Neural cell (in vitro differentiated cells): ENCODE measurements around the gene ADISSP. TPM values are rescaled to one million over a fixed set of nuclear protein-coding genes. Genes with fewer than 3 reads are reported as not detected.

Source experiments
- H2AFZ ChIP-seq: fragments of 200-600, 300-800 bp; sonication (generic), shearing (Covaris generic); 2 replicates; pipeline ENCODE4 v1.6.0; 2014; ENCODE audit warnings: low read depth, mild to moderate bottlenecking, antibody characterized with exemption, low read length, moderate library complexity
- H3F3A ChIP-seq: fragments of 200-600 bp; shearing (Covaris generic); 2 replicates; pipeline ENCODE4 v1.6.1; 2016; ENCODE audit warnings: mild to moderate bottlenecking, moderate library complexity, mixed read lengths, antibody characterized with exemption, low read length; ENCODE audit not compliant: insufficient read depth, poor library complexity, severe bottlenecking
- H3K27ac ChIP-seq: fragments of 200-600, 300-800 bp; sonication (generic), shearing (Covaris generic); 2 replicates; pipeline ENCODE4 v1.5.1; 2014; ENCODE audit warnings: mild to moderate bottlenecking, low read length, moderate library complexity
- H3K27me3 ChIP-seq: fragments of 300-800, 200-600 bp; sonication (generic), shearing (Covaris generic); 2 replicates; pipeline ENCODE4 v1.6.0; 2014; ENCODE audit warnings: mild to moderate bottlenecking, low read depth, low read length, moderate library complexity; ENCODE audit not compliant: insufficient read depth
- H3K36me3 ChIP-seq: fragments of 300-800, 200-600 bp; sonication (generic), shearing (Covaris generic); 2 replicates; pipeline ENCODE4 v1.5.1; 2014; ENCODE audit warnings: mild to moderate bottlenecking, antibody characterized with exemption, low read length, moderate library complexity; ENCODE audit not compliant: insufficient read depth
- H3K4me2 ChIP-seq: fragments of 300-800, 200-600 bp; sonication (generic), shearing (Covaris generic); 2 replicates; pipeline ENCODE4 v1.6.0; 2014; ENCODE audit warnings: mild to moderate bottlenecking, low read length
- H3K4me3 ChIP-seq: fragments of 300-800, 200-600 bp; sonication (generic), shearing (Covaris generic); 2 replicates; pipeline ENCODE4 v1.5.1; 2014; ENCODE audit warnings: mild to moderate bottlenecking, low read length, moderate library complexity
- H3K79me2 ChIP-seq: fragments of 200-600 bp; shearing (Covaris generic); replicated peaks from 2 replicates; pipeline ENCODE4 v1.6.0; 2014; ENCODE audit warnings: mild to moderate bottlenecking, low read length, moderate library complexity; ENCODE audit not compliant: insufficient read depth
- H3K9ac ChIP-seq: fragments of 300-800, 200-600 bp; sonication (generic), shearing (Covaris generic); 2 replicates; pipeline ENCODE4 v1.6.1; 2016; ENCODE audit warnings: mild to moderate bottlenecking, low read length, mixed read lengths
- H3K9me2 ChIP-seq: fragments of 200-600 bp; shearing (Covaris generic); 2 replicates; pipeline ENCODE4 v1.6.1; 2016; ENCODE audit warnings: mild to moderate bottlenecking, low read length, mixed read lengths; ENCODE audit not compliant: insufficient read depth
- H3K9me3 ChIP-seq: fragments of 200-600, 300-800 bp; sonication (generic), shearing (Covaris generic); 2 replicates; pipeline ENCODE4 v1.6.1; 2016; ENCODE audit warnings: mild to moderate bottlenecking, mixed run types, low read length, moderate library complexity, mixed read lengths
- H4K20me1 ChIP-seq: fragments of 200-600 bp; shearing (Covaris generic); 2 replicates; pipeline ENCODE4 v1.6.1; 2016; ENCODE audit warnings: mild to moderate bottlenecking, mixed run types; ENCODE audit not compliant: insufficient read depth
- EP300 ChIP-seq: fragments of 450-650 bp; conservative IDR thresholded peaks from 2 replicates; pipeline ENCODE4 v1.6.1; 2014; ENCODE audit warnings: antibody characterized with exemption, mild to moderate bottlenecking, moderate library complexity; ENCODE audit not compliant: poor library complexity, severe bottlenecking
- EZH2 ChIP-seq: fragments of 200-600, 300-800 bp; shearing (Covaris generic), sonication (generic); IDR thresholded peaks from 2 replicates; pipeline ENCODE4 v1.6.1; 2014; ENCODE audit warnings: antibody characterized with exemption, low read length, borderline replicate concordance, mild to moderate bottlenecking; ENCODE audit not compliant: insufficient read depth, poor library complexity, severe bottlenecking
- MXI1 ChIP-seq: fragments of 450-650 bp; conservative IDR thresholded peaks from 2 replicates; pipeline ENCODE4 v1.6.1; 2014; ENCODE audit warnings: antibody characterized with exemption, mild to moderate bottlenecking; ENCODE audit not compliant: poor library complexity, severe bottlenecking
- POLR2AphosphoS5 ChIP-seq: IDR thresholded peaks from 2 replicates; pipeline ENCODE4 v1.6.1; 2012
- RAD21 ChIP-seq: fragments of 450-650 bp; conservative IDR thresholded peaks from 2 replicates; pipeline ENCODE4 v1.6.1; 2014; ENCODE audit warnings: antibody characterized with exemption, mild to moderate bottlenecking, moderate library complexity
- SMC3 ChIP-seq: fragments of 450-650 bp; conservative IDR thresholded peaks from 2 replicates; pipeline ENCODE4 v1.6.1; 2014; ENCODE audit warnings: antibody characterized with exemption, mild to moderate bottlenecking, moderate library complexity; ENCODE audit not compliant: poor library complexity
- TAF1 ChIP-seq: IDR thresholded peaks from 2 replicates; pipeline ENCODE4 v1.6.1; 2012; ENCODE audit warnings: low read depth
- polyA plus RNA-seq: library from polyadenylated mRNA; depleted of rRNA; stranded (reverse); fragments of >200 nt; gene quantifications from 2 replicates; pipeline ENCODE4 v1.2.3, GENCODE V29; 2014
- TF ChIP-seq, protein P1 (sequence below): IDR thresholded peaks from 2 replicates; pipeline ENCODE4 v1.6.1; 2012; ENCODE audit warnings: borderline replicate concordance
- TF ChIP-seq, protein P2 (sequence below): fragments of 450-650 bp; IDR thresholded peaks from 2 replicates; pipeline ENCODE4 v1.5.1; 2014; ENCODE audit warnings: antibody characterized with exemption, mild to moderate bottlenecking, moderate library complexity; ENCODE audit not compliant: poor library complexity, severe bottlenecking

Gene ADISSP
- polyA plus RNA-seq, 1 donor from 2014 or later: 39.8 TPM

DNA sequence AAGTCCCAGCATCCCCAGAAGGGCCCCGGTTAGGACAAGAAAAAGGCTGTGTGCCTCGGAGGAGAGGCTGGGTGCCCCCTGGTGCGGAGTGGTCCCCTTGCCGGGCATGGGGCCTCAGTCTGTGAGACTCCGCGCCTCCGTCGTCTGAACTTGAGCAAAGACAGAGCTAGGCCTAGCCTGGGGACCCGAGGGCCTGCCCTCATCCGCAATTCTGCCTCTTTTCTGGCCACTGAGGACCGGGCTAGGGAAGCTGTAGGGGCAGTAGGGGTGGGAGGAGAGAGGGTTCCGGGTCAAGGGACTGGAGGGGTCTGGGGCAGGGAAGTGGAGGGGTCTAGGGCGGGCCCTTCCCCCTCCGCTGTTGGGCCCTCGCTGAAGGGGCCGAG, 35.6 kb downstream of the ADISSP start:
- Histone ChIP-seq H3K9me2 (no peaks in the 10 kb centered on the region), H2AFZ (no peak overlapping the region), H3K27me3 (peaks cover 4% of the 10 kb centered on the region), H3K79me2 (no peaks in the 10 kb centered on the region), H4K20me1 (no peaks in the 10 kb centered on the region), H3K4me3 (no peak overlapping the region), H3K9me3 (no peaks in the 10 kb centered on the region), H3K27ac (no peak overlapping the region), H3K4me2 (no peak overlapping the region), H3F3A (no peaks in the 10 kb centered on the region), H3K36me3 (no peaks in the 10 kb centered on the region), H3K9ac (no peak overlapping the region)
- no peak for TF ChIP-seq EZH2
- no peak for TF ChIP-seq MXI1
- no peak for TF ChIP-seq EP300
- TF ChIP-seq POLR2AphosphoS5: no peak
- TF ChIP-seq, protein P1, sequence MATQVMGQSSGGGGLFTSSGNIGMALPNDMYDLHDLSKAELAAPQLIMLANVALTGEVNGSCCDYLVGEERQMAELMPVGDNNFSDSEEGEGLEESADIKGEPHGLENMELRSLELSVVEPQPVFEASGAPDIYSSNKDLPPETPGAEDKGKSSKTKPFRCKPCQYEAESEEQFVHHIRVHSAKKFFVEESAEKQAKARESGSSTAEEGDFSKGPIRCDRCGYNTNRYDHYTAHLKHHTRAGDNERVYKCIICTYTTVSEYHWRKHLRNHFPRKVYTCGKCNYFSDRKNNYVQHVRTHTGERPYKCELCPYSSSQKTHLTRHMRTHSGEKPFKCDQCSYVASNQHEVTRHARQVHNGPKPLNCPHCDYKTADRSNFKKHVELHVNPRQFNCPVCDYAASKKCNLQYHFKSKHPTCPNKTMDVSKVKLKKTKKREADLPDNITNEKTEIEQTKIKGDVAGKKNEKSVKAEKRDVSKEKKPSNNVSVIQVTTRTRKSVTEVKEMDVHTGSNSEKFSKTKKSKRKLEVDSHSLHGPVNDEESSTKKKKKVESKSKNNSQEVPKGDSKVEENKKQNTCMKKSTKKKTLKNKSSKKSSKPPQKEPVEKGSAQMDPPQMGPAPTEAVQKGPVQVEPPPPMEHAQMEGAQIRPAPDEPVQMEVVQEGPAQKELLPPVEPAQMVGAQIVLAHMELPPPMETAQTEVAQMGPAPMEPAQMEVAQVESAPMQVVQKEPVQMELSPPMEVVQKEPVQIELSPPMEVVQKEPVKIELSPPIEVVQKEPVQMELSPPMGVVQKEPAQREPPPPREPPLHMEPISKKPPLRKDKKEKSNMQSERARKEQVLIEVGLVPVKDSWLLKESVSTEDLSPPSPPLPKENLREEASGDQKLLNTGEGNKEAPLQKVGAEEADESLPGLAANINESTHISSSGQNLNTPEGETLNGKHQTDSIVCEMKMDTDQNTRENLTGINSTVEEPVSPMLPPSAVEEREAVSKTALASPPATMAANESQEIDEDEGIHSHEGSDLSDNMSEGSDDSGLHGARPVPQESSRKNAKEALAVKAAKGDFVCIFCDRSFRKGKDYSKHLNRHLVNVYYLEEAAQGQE: no peak
- TF ChIP-seq RAD21: no peak

DNA sequence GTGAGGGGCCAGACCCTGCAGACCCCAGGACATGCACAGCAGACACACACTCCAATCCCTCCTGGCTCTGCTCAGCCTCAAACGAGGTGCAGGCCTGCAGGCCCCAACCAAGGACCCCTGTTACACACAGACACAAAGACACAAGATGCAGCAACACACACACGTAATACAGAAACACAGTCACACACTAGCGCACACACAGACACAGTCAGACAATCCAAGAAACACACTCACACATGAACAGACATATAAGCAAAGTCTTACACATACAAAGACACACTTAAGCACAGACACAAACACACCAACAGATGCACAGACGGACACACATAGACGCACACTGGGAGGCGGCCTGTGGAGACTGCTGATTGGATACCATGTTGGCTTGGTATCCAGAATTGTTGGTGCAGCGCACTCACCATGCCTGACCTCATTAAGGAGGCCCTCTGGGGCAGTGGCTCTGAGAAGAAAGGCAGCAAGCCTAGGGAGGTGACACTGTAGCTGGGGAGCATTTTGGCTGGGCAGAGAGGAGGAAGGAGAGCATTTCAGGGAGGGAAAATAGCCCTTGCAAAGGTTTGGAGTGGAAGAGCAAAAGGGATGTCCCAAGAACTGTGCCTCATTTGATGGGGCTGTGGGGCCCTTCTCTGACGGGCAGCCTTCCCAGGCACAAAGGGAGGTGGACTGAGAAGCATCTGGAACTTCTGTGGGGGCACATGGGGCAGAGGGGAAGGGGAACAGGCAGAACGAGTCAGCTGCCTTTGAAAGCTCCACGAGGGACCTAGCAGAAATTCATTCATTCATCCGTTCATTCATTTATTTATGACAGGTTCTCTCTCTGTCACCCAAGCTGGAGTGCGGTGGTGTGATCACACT, 36.5 kb downstream of the ADISSP start:
- Histone ChIP-seq H3K79me2 (no peaks in the 10 kb centered on the region), H3K27ac (no peak overlapping the region), H3K27me3 (peaks cover 4% of the 10 kb centered on the region), H3K4me2 (no peak overlapping the region), H3K9me2 (no peaks in the 10 kb centered on the region), H3K9me3 (no peaks in the 10 kb centered on the region), H3K4me3 (no peak overlapping the region), H3F3A (no peaks in the 10 kb centered on the region), H2AFZ (no peak overlapping the region), H4K20me1 (no peaks in the 10 kb centered on the region), H3K36me3 (no peaks in the 10 kb centered on the region), H3K9ac (no peak overlapping the region)
- TF ChIP-seq POLR2AphosphoS5: no peak
- no peak for TF ChIP-seq EZH2
- TF ChIP-seq, protein P2, sequence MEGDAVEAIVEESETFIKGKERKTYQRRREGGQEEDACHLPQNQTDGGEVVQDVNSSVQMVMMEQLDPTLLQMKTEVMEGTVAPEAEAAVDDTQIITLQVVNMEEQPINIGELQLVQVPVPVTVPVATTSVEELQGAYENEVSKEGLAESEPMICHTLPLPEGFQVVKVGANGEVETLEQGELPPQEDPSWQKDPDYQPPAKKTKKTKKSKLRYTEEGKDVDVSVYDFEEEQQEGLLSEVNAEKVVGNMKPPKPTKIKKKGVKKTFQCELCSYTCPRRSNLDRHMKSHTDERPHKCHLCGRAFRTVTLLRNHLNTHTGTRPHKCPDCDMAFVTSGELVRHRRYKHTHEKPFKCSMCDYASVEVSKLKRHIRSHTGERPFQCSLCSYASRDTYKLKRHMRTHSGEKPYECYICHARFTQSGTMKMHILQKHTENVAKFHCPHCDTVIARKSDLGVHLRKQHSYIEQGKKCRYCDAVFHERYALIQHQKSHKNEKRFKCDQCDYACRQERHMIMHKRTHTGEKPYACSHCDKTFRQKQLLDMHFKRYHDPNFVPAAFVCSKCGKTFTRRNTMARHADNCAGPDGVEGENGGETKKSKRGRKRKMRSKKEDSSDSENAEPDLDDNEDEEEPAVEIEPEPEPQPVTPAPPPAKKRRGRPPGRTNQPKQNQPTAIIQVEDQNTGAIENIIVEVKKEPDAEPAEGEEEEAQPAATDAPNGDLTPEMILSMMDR: no peak
- TF ChIP-seq EP300: no peak
- no peak for TF ChIP-seq RAD21
- no peak for TF ChIP-seq SMC3
- TF ChIP-seq MXI1: no peak
- TF ChIP-seq, protein P1: no peak
- no peak for TF ChIP-seq TAF1
